Calu3 (cell line): ENCODE measurements around the gene C2CD3. TPM values are rescaled to one million over a fixed set of nuclear protein-coding genes. Genes with fewer than 3 reads are reported as not detected.

Source experiments
- BruUV-seq: library from RNA; stranded (reverse); fragments of 400-500 nt; replicated peaks from 2 replicates; lab custom pipeline; 2021; lab: Mats Ljungman, UMichigan
- CTCF ChIA-PET: fragments of 300-600 bp; sonication (Branson Sonifier 250); formaldehyde crosslinking; loops from one replicate; lab custom pipeline; 2022; ENCODE audit warnings: antibody characterized with exemption; lab: Charles Lee
- DNase-seq: peaks from one replicate; pipeline ENCODE4 v3.0.0; 2022
- H3K27ac Mint-ChIP-seq: one replicate; pipeline ENCODE4 v1.8.0; 2022; ENCODE audit warnings: mixed read lengths; ENCODE audit not compliant: unreplicated experiment
- H3K27me3 Mint-ChIP-seq: one replicate; pipeline ENCODE4 v1.8.0; 2022; ENCODE audit warnings: mixed read lengths; ENCODE audit not compliant: unreplicated experiment
- H3K36me3 Mint-ChIP-seq: one replicate; pipeline ENCODE4 v1.8.0; 2022; ENCODE audit warnings: mild to moderate bottlenecking, moderate library complexity, mixed read lengths; ENCODE audit not compliant: insufficient read depth, unreplicated experiment
- H3K4me1 Mint-ChIP-seq: one replicate; pipeline ENCODE4 v1.8.0; 2022; ENCODE audit warnings: mild to moderate bottlenecking, low read depth, mixed read lengths; ENCODE audit not compliant: unreplicated experiment
- H3K4me3 Mint-ChIP-seq: one replicate; pipeline ENCODE4 v1.8.0; 2022; ENCODE audit warnings: mild to moderate bottlenecking, low read depth, moderate library complexity, mixed read lengths; ENCODE audit not compliant: unreplicated experiment
- H3K9me3 Mint-ChIP-seq: one replicate; pipeline ENCODE4 v1.8.0; 2022; ENCODE audit warnings: low read depth, mixed read lengths; ENCODE audit not compliant: unreplicated experiment
- CTCF ChIP-seq: fragments of 200-600 bp; IDR thresholded peaks from one replicate; pipeline ENCODE4 v1.8.0; 2022; ENCODE audit warnings: antibody characterized with exemption; ENCODE audit not compliant: unreplicated experiment
- intact Hi-C: fragments of 100-400 bp; cut with micrococcal nuclease; formaldehyde crosslinking; loops from one replicate; pipeline ENCODE4 v1.10.0; 2022; ENCODE audit not compliant: unreplicated experiment
- total RNA-seq: library from RNA; stranded (reverse); gene quantifications from 2 replicates; pipeline ENCODE4 v1.2.3, GENCODE V29; 2022

The C2CD3 gene
- total RNA-seq, 1 experiment from 2014 or later, result 26.9 TPM

DNA sequence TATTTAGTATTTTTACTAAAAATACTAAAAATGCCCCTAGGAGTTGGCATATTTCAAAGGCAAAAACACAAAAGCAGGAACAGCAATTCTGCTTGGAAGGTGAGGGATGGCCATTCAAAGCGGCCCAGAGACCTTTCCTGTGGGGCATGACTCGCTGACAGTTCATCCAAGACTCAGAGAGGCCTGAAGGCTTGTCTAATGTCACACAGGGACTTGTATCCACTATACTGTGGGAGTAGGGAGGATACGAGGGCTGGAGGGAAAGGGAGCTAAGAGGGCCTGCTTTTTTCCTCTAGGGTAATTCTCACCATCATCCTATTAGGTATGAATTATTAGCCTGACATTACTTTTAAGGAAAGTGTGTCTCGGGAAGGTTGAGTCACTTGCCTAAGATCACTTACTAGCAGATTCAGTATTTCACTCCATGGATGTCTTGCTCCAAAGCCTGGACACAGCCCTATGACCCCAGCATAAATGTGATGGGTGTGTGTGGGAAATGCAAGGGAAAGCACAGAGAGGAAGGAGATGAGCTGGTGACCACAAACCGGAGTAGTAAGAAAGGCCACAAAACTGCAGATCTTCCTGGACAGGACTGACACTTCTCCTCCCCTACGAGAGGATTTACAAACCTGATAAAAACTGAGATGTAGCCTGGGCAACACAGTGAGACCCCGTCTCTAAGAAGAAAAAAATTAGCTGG lies 145.2 kb downstream of the C2CD3 start:
- Mint-ChIP-seq H3K27ac (no peak overlapping the region), H3K4me1 (no peaks in the 10 kb centered on the region), H3K36me3 (peaks cover 5% of the 10 kb centered on the region), H3K27me3 (no peaks in the 10 kb centered on the region), H3K4me3 (no peak overlapping the region), H3K9me3 (no peaks in the 10 kb centered on the region)
- CTCF ChIA-PET, result interaction anchor here (0.6 kb wide), 1 partner anchor 105 kb away, joined by 4 read pairs; no protein-coding TSS in a partner anchor
- no peak for TF ChIP-seq CTCF
- no peak for DNase-seq
- intact Hi-C loops, result no loop called here
- BruUV-seq, result no TSS peak

GRCh38 chr11:74024261-74025029 lies 146.4 kb downstream of the C2CD3 start:
- no peaks in the 10 kb centered on the region for H3K9me3 Mint-ChIP-seq
- CTCF ChIA-PET, result no interaction called here
- H3K36me3 Mint-ChIP-seq, result peaks cover 5% of the 10 kb centered on the region
- intact Hi-C loops, result no loop called here
- H3K27ac Mint-ChIP-seq, result no peak overlapping the region
- no peak for DNase-seq
- no peaks in the 10 kb centered on the region for H3K4me1 Mint-ChIP-seq
- no peaks in the 10 kb centered on the region for H3K27me3 Mint-ChIP-seq
- BruUV-seq, result no TSS peak
- TF ChIP-seq CTCF, result no peak
- no peak overlapping the region for H3K4me3 Mint-ChIP-seq

DNA sequence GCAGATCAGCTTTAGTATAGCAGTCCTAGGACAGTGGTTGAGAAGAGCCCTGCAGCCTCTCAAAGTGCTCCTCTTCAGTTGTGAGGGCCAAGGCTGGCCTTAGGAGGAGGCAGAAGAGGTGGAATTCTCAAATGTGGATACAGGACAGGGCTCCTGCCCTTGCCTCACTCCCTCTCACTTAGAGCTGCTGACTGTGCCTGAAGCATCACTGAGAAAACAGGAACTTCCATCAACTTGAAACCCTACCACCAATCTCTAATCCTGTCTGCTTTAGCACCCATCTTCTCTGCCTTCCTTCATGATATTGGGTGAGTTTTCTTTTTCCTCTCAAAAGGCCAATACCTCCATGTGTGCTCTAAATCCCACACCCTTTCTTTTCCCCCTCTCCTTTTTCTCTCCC lies 147.5 kb downstream of the C2CD3 start:
- no peaks in the 10 kb centered on the region for H3K4me1 Mint-ChIP-seq
- BruUV-seq, result no TSS peak
- DNase-seq, result no peak
- H3K4me3 Mint-ChIP-seq, result no peak overlapping the region
- no peak overlapping the region for H3K27ac Mint-ChIP-seq
- CTCF ChIA-PET, result no interaction called here
- no peaks in the 10 kb centered on the region for H3K27me3 Mint-ChIP-seq
- no peak for TF ChIP-seq CTCF
- intact Hi-C loops, result no loop called here
- H3K36me3 Mint-ChIP-seq, result peaks cover 5% of the 10 kb centered on the region
- no peaks in the 10 kb centered on the region for H3K9me3 Mint-ChIP-seq

DNA sequence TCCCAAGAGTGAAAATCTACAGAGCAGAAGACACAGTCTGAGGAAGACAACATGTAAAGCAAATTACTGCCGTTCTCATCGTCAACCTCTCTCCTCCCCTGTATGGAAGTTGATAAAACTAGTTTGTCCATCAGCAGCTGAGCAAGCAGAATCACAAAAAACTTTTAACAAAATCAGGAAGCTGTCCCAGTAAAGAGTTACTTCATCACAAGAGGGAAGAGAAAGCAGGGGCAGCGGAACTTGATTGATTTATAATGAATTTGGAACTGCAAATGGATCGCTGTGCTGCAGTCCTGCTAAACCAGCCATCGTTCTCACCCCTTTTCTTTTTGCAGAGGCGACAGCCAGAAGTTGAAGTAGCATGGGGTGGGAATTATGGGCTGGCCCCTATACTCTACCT lies 148.3 kb downstream of the C2CD3 start:
- BruUV-seq, result no TSS peak
- no peak for TF ChIP-seq CTCF
- no peaks in the 10 kb centered on the region for H3K9me3 Mint-ChIP-seq
- intact Hi-C loops, result no loop called here
- CTCF ChIA-PET, result no interaction called here
- H3K36me3 Mint-ChIP-seq, result no peaks in the 10 kb centered on the region
- H3K27me3 Mint-ChIP-seq, result no peaks in the 10 kb centered on the region
- H3K4me3 Mint-ChIP-seq, result no peak overlapping the region
- H3K27ac Mint-ChIP-seq, result no peak overlapping the region
- no peaks in the 10 kb centered on the region for H3K4me1 Mint-ChIP-seq
- no peak for DNase-seq
